ENCODE measurements around the gene ATP5PF.

DNA sequence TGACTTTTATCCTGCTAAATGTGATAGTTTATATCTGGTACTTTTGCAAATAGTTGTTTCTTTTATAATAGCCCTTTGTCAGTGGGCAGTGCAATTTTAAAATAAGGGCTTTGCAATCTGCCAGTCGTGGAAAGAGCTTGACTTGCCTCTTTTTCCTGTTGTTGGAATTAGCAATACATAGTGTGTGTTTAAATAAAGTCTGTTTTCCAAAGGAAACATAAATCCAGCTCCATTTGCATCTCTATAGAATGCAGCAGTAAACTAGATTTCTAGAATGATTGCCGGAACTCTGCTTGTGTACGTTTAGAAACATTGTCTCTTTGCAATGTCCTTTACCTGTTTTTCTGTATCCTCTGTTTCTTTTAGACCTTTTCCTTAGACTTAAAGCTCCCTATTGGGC, 33.2 kb upstream of the ATP5PF start:
- TF ChIP-seq POLR2A (IDR thresholded peaks at IDR 0.05; ENCODE audit: low read depth, low read length) (no peak), POLR2AphosphoS5 (IDR thresholded peaks at IDR 0.05; ENCODE audit: low read depth, low read length) (no peak), TAF1 (IDR thresholded peaks at IDR 0.05; ENCODE audit: borderline replicate concordance, low read depth, low read length) (no peak)
